NCI-H748 (cell line): ENCODE measurements around the gene NUP214.
A peak's percentile ranks its signal among the peaks of the same experiment; 100 is the strongest.

Experiments used
- DNase-seq: peaks from one replicate; lab custom pipeline; 2025; ENCODE audit not compliant: unreplicated experiment; lab: John Stamatoyannopoulos, UW

NUP214 gene

DNA sequence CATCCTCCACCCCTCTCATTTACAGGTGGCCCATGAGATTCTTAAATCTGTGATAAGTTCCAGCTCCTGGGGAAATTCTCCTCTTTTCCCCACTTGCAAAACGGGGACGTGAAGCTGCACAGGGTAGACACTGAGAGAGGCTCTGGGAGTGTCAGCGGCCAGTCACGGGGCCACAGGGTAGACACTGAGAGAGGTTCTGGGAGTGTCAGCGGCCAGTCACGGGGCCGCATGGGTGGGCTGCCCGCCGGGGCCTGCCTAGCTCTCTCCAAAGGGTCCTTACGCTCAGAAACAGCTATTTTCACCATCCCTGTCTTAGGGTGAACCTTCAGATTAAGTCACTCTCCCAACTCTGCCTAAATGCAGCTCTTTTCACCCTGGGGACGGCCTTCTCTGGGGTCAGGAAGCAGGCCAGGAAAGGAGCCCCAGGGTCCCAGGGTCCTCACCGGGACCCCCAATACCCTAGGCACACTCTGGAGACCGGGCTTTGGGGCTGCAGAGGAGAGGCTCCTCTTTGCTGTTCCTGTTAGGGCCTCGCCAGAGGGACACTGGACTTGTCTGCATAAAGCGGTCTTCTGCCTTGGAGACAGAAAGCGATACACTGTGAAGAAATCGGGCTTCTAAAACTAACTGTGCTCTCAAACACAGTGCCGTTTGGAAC, 149.4 kb downstream of the NUP214 start:
- no peak for DNase-seq

GRCh38 chr9:131275332-131276093, 150.1 kb downstream of the NUP214 start:
- no peak for DNase-seq

DNA sequence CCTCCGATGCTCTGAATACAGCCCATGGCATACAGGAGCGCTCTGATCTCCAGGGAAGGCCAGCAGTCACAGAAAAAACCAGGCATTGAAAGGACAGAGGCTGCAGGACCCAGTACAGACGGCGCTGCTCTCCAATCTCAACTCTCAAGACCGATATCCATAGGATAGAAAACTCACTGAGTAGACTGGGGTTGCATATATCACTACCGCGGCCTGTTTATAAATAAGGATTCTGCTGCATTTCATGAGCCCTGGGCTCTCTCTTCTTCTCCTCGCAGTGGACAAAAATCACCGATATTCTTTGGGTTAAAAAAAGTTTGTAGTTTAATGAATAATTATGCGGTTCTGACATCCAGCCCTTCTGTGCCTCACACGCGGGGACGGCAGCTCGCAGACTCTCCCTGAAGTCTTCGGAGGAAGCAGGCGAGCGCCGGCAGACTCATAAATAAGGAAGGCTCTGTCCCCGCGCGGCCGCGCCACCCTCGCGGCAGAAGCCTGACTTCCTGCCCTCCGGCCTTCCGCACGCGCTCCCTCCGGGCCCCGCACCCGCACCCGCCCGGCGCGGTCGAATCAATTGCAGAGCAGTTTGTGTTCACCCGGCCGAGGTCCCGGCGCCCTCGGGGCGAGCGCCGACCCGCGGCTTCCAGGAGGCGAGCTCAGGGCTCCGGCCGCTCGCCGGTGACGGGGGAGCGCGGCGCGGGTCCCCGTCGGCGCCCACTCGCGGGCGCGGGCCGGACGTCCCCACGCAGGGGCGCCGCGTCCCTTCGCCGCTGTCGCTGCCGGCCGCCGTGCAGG, 150.9 kb downstream of the NUP214 start, which contains the start of gene FAM78A:
Gene FAM78A (minus strand): TSS at position 417 of the 795 bp plus-strand sequence. CDS start 331 bp downstream, at position 86.
- peak; percentile 26 for DNase-seq

GRCh38 chr9:131276891-131277286, 151.5 kb downstream of the NUP214 start:
- DNase-seq = peak; percentile 46

- peak; percentile 43 for DNase-seq
Observed at GRCh38 chr9:131277287-131277909, 152.0 kb downstream of the NUP214 start.

- peak; percentile 90 for DNase-seq
Observed at GRCh38 chr9:131277910-131278701, 152.7 kb downstream of the NUP214 start.

- DNase-seq = no peak
Observed at GRCh38 chr9:131278702-131279111, 153.3 kb downstream of the NUP214 start.

- no peak for DNase-seq
Observed at GRCh38 chr9:131279196-131279862, 153.9 kb downstream of the NUP214 start.

GRCh38 chr9:131279863-131280570, 154.6 kb downstream of the NUP214 start:
- DNase-seq = no peak

DNA sequence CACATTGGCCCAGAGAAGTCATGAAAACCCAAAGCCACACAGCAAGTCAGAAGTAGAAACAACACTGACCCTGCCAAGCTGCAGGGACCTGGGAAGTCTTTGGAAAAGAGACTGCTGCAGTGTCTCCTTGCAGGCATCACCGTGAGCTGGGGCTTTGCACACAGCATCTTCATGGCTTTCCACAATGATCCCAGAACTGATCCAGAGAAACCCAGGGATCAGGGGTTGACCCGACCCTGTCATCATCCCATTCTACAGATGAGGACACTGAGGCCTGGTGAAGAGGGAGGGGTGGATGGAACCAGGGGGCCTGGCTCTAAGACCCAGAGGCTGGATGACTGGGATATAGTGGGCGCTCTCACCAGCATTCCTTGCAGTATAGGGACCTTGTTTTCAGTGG, 155.3 kb downstream of the NUP214 start:
- no peak for DNase-seq

DNA sequence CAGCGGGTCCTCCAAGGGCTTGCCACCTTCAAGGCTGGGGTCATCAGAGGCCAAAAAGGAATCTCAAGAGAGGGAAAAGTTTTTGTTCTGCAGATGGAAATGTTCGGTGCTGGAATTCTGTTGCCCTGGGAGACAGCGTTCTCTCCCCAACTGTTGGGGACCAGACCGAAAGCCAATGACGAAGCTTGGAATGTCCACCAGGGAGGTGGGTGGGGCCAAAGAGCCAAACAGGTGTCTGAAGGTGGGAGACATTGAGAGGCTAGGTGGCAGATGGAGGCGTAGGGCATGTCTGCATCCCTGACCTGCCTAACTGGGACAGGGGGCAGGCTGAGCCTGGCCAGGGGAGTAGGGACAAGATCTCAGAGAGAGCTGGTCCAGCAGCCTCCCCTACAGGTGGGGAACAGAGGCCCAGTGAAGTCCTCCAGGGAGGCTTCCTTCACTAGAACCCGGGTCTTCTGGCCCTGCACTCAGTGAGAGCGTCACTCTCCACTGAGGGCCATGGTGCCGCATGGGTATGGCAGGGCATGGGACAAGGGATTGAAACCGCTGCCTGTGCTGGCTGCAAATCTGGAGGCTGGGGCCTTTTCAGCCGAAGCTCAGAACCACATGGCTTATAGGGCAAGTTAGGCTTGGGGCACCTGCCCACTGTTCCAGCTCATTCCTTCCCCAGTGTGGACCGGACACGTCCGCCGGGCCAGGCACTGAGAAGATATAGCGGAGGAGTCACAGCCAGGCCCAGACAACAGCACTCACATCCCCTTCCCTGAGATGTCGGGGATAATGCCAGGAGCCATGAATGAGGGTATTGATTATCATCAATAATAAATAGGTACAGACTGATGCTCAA, 156.0 kb downstream of the NUP214 start:
- no peak for DNase-seq

DNA sequence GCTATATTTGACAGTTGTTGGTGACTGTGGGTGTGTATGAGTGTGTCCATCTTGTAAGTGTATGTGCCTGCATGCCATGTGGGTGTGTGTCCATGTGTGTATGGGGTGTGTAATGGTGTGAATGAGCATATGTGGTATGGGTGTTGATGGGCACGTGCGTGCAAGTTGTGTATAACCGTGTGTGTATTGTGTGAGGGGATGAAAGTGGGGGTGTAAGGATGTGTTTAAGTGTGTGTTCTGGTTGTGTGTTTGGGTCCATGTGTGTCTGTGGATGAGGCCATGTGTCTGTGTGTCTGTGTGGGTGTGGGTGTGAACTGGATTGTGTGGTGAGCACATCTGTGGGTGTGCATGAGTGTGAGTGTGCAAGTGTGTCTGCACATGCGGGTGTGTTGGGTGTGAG, 156.8 kb downstream of the NUP214 start:
- no peak for DNase-seq

- DNase-seq = peak; percentile 54
Observed at GRCh38 chr9:131282688-131283422, 157.5 kb downstream of the NUP214 start.
